Measurements from ENCODE around the gene IL20RB. TPM values are rescaled to one million over a fixed set of nuclear protein-coding genes. Genes with fewer than 3 reads are reported as not detected.

IL20RB gene, protein sequence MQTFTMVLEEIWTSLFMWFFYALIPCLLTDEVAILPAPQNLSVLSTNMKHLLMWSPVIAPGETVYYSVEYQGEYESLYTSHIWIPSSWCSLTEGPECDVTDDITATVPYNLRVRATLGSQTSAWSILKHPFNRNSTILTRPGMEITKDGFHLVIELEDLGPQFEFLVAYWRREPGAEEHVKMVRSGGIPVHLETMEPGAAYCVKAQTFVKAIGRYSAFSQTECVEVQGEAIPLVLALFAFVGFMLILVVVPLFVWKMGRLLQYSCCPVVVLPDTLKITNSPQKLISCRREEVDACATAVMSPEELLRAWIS
- total RNA-seq = 2.6 and 6.9 TPM in 2 replicates

GRCh38 chr3:136957751-136958288 lies at the start of gene IL20RB:
Gene IL20RB, plus strand, starts transcription at chr3:136957983. Its CDS starts 131 bp downstream, at chr3:136958114.

Other genes starting within 250 kb of the IL20RB start
- gene STAG1, start 205.6 kb upstream of the IL20RB start, total RNA-seq = 38.5 and 54.7 TPM in 2 replicates
- gene SLC35G2, start 138.9 kb upstream of the IL20RB start, total RNA-seq = 11.4 and 15.3 TPM in 2 replicates
- 57.5 and 60.5 TPM in 2 replicates for gene NCK1, start 95.8 kb upstream of the IL20RB start, total RNA-seq